SKM-1 treated with dmso at 0.1 percent for 144 hours (cell line): ENCODE results near the gene ADAMTS13.

Source experiments
- DNase-seq: peaks from one replicate; lab custom pipeline; 2025; ENCODE audit not compliant: unreplicated experiment; lab: John Stamatoyannopoulos, UW

Gene ADAMTS13

DNA sequence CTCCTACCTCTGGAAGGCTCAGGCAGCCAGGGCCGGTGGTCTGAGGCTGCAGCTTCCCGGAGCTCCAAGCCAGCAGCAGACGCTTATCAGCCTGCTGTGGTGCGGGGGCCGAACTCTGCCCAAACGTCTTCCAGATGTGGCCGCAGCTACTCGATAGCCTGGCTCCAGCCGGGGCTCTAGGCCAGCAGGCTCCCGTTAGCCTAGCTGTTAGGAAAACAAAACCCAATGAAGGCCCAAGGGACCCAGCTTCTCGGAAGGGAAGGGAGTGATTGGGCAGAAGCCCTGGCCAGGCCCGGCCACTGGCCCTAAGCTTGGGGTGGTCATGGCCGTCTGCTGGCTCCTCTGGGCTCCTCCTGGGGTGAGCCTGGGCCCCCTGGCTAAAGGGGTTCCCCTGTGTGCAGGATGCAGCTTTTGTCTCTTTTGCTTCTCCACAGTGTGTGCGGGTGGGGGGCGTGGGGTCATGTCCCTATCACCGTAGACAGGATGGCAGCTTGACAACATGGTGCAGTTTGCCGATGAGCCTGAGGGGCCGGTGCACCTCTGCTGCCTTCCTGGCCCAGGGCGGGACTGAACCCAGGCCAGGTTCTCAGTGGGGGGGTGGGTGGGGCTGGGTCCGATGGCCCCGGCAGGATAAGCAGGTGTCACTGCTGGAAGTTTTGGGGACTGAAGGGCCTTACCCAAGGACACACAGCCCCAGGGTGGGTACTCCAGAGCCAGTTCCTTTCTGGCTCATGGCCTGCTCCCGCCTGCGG is 83.9 kb downstream of the ADAMTS13 start:
- DNase-seq, result no peak

DNA sequence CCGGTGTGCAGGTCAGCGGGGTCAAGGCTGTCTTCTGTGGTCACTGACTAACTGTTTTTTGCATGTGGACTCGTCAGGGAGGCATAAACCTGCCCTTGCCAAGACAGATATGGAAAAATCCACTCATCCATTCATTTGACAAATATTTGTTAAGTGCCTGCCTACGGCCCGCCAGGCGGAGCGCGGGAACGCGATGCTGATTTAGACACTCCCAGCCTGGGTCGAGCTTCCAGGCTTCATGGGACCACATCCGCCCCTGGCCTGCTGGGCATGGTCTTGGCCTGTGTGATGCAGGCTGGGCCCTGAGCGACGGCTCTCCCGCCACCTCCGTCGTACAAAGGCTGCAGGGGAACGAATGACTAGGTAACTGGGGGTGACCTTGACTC is 84.5 kb downstream of the ADAMTS13 start:
- no peak for DNase-seq

DNA sequence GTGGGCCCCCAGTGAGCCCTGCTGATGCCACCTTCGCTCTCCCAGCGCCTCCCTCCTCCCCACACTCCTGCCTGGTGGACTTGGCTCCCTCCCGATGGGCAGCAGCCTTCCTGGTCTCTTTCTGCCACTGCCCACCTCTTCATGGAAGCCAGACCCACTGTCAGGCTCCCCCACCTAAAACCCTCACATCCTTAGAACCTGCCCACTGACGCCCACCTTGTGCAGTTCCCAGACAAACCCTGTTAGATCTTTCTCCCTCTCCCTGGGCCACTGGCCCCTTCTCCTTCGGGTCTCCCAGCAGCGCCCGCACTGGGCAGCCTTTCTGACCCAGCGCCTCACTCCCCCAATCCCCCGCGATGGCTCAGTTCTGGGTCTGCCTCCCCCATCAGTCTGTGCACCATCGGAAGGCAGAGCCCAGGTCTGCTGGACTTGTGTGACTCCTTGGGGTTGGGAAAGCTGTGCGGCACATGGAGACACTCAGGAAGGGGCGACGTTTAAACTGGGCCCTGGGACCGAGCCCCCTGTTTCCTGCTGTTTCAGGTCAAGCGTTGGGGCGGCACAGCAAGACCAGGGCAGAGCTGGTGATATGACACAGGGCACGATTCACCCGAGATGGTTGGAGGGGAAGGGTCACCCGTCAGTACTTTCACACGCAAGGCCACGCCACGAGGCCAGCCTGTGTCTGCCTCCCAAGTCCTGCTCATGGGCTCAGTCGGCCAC is 85.2 kb downstream of the ADAMTS13 start:
- no peak for DNase-seq

DNA sequence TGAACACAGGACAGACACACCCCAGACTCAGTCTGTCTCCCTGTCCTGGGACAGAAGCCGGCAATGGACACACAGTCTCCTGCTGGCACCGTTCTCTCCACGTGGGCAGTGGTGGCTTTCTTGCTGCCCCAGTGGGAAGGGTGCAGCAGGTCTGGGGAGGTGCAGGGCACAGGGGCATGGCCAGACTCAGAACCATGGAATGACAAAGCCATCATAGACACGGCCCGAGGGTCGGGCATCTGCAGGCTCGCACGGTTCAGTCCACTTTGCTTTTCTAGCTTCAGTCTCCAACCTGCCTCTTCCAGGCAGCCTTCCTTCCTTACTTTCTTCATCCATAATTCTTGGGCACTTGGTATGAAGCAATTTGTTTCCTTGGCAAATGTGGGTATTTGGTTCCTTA is 85.9 kb downstream of the ADAMTS13 start:
- DNase-seq, result no peak
